ENCODE measurements around the gene SOD2. TPM values are rescaled to one million over a fixed set of nuclear protein-coding genes. Genes with fewer than 3 reads are reported as not detected.

SOD2 gene
- total RNA-seq, 4 donors from 2014 or later: 10,850 to 22,513 (median 13,452) TPM

DNA sequence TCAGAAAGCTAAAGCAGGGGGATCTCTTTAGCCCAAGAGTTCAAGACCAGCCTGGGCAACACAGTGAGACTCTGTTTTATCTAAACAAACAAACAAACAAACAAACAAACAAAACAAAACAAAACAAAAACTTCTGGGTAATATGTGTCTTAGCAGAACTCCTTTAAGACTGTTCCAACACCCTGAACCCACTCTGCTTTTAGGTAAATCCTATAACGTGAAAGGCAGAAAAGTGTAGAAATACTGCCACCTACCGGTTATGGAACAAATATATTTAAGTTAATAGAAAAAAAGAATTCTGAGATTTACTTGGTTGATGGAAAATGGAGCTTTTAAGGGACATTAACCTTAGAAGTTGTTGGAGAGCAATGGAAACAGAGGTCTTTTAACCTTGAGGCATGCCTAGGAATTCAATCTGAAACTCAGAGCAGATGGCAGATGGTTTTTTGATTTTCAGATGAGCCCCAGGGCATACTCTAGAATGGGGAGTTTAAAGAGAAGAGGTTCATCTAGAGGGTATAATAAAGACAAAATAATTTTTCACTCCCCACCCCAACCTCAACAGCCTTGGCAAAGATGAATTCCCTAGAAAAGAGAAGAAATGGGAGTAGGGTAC is 38.5 kb downstream of the SOD2 start:
- Histone ChIP-seq H3K9me3 (no peaks in the 10 kb centered on the region), H3K36me3 (peaks cover 0 to 20% of the 10 kb centered on the region in 2 donors), H3K27ac (peak overlapping the region in 1 of 4 donors; percentile 24), H3K4me1 (peaks cover 0 to 19% of the 10 kb centered on the region in 2 donors), H3K4me3 (no peak overlapping the region), H3K27me3 (no peaks in the 10 kb centered on the region)
- TF ChIP-seq, protein P1, sequence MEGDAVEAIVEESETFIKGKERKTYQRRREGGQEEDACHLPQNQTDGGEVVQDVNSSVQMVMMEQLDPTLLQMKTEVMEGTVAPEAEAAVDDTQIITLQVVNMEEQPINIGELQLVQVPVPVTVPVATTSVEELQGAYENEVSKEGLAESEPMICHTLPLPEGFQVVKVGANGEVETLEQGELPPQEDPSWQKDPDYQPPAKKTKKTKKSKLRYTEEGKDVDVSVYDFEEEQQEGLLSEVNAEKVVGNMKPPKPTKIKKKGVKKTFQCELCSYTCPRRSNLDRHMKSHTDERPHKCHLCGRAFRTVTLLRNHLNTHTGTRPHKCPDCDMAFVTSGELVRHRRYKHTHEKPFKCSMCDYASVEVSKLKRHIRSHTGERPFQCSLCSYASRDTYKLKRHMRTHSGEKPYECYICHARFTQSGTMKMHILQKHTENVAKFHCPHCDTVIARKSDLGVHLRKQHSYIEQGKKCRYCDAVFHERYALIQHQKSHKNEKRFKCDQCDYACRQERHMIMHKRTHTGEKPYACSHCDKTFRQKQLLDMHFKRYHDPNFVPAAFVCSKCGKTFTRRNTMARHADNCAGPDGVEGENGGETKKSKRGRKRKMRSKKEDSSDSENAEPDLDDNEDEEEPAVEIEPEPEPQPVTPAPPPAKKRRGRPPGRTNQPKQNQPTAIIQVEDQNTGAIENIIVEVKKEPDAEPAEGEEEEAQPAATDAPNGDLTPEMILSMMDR (IDR thresholded peaks at IDR 0.05 in 4 of 5, conservative IDR thresholded peaks at IDR 0.05 in 1 of 5): peak; percentile 25 to 62 (median 49)
- no peak for TF ChIP-seq POLR2A (IDR thresholded peaks at IDR 0.05)
- DNase-seq: no peak
- intact Hi-C loops (cut with DNase I; ENCODE audit: low total_unique reads): loop anchor here (5.0 kb wide), 1 partner anchor 482 kb away; no protein-coding TSS in a partner anchor
- in situ Hi-C loops (cut with MboI; ENCODE audit: low sequenced_read_pairs in 4 of 4): loop anchor here in 3 of 4 donors (10.0 kb wide), 1 partner anchor 480 kb away; no protein-coding TSS in a partner anchor
- peak in 1 of 2 donors; percentile 30 for ATAC-seq

DNA sequence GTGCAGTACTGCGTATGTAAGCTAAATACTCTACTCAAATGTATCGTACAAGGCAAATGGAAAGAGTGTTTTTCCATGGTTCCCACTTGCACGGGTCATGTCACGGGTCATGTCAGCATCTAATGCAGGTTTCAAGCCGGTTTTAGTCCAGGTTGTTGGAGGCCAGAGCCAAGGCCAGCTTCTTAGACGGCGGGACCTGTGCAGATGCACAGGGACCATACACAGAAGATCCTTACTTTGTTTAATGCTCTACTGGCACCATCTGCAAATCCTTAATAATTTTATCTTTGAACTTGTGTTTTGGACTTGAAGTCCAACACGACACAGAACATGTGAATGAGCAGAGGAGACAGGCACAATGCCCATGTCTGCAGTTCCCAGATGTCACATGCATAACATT is 42.7 kb downstream of the SOD2 start:
- no peak for DNase-seq
- Histone ChIP-seq H3K27ac (no peak overlapping the region), H3K4me3 (no peak overlapping the region), H3K36me3 (peaks cover 0 to 45% of the 10 kb centered on the region in 2 donors), H3K27me3 (no peaks in the 10 kb centered on the region), H3K9me3 (no peaks in the 10 kb centered on the region), H3K4me1 (peaks cover 0 to 11% of the 10 kb centered on the region in 2 donors)
- intact Hi-C loops (cut with DNase I; ENCODE audit: low total_unique reads) (loop anchor here (5.0 kb wide), 1 partner anchor 478 kb away; no protein-coding TSS in a partner anchor), in situ Hi-C loops (cut with MboI; ENCODE audit: low sequenced_read_pairs in 4 of 4) (loop anchor here in 3 of 4 donors (10.0 kb wide), 1 partner anchor 476 kb away; no protein-coding TSS in a partner anchor)
- TF ChIP-seq, protein P1 (IDR thresholded peaks at IDR 0.05 in 4 of 5, conservative IDR thresholded peaks at IDR 0.05 in 1 of 5): no peak
- TF ChIP-seq POLR2A (IDR thresholded peaks at IDR 0.05): no peak
- ATAC-seq: no peak

DNA sequence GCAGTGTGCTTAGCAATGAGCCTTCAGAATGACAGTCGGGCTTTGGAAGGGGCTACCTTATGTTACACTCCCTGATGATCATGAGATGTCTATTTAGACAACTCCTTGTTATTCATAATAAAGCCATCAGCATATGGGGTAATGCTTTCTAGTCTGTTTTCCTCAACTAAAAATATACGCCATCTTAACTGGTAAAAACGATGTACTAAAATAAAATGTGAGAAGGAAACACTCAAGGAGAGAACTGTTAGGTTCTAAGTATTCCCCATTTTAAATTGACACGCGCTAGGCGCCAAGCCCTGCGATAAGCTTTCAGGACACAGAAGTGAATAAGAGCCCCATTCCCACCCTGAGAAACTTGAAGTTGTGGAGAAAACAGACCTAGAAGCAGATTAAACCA is 43.6 kb downstream of the SOD2 start:
- intact Hi-C loops (cut with DNase I; ENCODE audit: low total_unique reads): no loop called here
- ATAC-seq: no peak
- no peaks in the 10 kb centered on the region for H3K27me3 ChIP-seq
- H3K4me1 ChIP-seq: peaks cover 0 to 11% of the 10 kb centered on the region in 2 donors
- in situ Hi-C loops (cut with MboI; ENCODE audit: low sequenced_read_pairs in 4 of 4): no loop called here
- H3K4me3 ChIP-seq: no peak overlapping the region
- no peak for DNase-seq
- H3K9me3 ChIP-seq: no peaks in the 10 kb centered on the region
- TF ChIP-seq, protein P1 (IDR thresholded peaks at IDR 0.05 in 4 of 5, conservative IDR thresholded peaks at IDR 0.05 in 1 of 5): no peak
- no peak for TF ChIP-seq POLR2A (IDR thresholded peaks at IDR 0.05)
- H3K36me3 ChIP-seq: peaks cover 0 to 45% of the 10 kb centered on the region in 2 donors
- no peak overlapping the region for H3K27ac ChIP-seq

DNA sequence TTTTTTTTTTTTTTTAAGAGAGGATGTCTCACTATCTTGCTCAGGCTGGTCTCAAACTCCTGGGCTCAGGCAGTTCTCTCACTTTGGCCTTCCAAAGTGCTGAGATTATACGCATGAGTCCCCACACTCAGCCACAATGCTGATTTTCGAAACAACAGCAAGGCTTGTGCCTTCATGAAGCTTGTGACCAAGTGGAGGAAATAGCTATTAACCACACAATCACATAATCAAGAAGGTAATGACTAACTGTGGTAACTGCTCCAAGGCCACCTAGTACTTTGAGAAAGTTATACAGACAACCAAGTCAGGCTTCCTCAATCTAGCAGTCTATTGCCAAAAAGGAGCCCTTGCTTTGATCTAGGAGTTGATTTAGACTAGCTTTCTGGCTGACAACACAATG is 46.3 kb downstream of the SOD2 start:
- Histone ChIP-seq H3K9me3 (no peaks in the 10 kb centered on the region), H3K36me3 (peaks cover 0 to 68% of the 10 kb centered on the region in 2 donors), H3K27ac (no peak overlapping the region), H3K4me1 (peaks cover 0 to 19% of the 10 kb centered on the region in 2 donors), H3K4me3 (no peak overlapping the region), H3K27me3 (no peaks in the 10 kb centered on the region)
- in situ Hi-C loops (cut with MboI; ENCODE audit: low sequenced_read_pairs in 4 of 4): no loop called here
- ATAC-seq: no peak
- no peak for TF ChIP-seq POLR2A (IDR thresholded peaks at IDR 0.05)
- TF ChIP-seq, protein P1 (IDR thresholded peaks at IDR 0.05 in 4 of 5, conservative IDR thresholded peaks at IDR 0.05 in 1 of 5): no peak
- intact Hi-C loops (cut with DNase I; ENCODE audit: low total_unique reads): no loop called here
- DNase-seq: no peak
